Measurements from ENCODE around the gene MSANTD1.
A peak's percentile ranks its signal among the peaks of the same experiment; 100 is the strongest.

MSANTD1 gene

DNA sequence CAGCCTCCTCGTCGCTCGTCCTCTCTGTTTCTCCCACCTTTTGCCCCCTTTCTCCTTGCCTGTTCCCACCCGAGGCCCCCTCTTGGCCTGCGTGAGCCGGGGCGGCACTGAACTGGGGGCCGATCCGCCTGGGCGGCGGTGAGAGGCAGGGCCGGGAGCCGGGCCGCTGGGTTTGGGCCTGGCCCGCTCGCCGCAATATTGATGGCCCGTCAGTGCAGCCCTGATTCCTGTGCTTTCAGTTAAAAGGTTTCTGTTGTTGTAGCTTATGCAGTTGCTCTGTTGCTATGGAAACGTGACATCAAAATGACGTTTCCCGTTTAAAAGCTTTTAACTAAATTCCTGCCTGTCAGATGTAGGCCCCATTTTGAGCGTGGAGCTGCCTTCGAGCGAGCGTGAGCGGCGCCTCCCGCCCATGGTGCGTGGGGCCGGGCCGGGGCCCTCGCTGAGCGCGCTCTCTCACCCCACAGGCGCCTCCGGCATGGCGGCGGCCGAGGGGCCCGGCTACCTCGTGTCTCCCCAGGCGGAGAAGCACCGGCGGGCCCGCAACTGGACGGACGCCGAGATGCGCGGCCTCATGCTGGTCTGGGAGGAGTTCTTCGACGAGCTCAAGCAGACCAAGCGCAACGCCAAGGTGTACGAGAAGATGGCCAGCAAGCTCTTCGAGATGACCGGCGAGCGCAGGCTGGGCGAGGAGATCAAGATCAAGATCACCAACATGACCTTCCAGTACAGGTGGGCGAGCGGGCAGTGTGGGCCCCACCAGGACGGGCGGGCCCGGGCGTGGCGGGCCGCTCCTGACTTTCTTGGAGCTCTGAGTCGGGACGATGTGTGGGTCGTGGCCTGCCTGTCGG is at the start of gene MSANTD1:
Gene MSANTD1 (plus strand): TSS at position 349 of the 851 bp plus-strand sequence. CDS start 64 bp downstream, at position 413.
- no peak for DNase-seq

DNA sequence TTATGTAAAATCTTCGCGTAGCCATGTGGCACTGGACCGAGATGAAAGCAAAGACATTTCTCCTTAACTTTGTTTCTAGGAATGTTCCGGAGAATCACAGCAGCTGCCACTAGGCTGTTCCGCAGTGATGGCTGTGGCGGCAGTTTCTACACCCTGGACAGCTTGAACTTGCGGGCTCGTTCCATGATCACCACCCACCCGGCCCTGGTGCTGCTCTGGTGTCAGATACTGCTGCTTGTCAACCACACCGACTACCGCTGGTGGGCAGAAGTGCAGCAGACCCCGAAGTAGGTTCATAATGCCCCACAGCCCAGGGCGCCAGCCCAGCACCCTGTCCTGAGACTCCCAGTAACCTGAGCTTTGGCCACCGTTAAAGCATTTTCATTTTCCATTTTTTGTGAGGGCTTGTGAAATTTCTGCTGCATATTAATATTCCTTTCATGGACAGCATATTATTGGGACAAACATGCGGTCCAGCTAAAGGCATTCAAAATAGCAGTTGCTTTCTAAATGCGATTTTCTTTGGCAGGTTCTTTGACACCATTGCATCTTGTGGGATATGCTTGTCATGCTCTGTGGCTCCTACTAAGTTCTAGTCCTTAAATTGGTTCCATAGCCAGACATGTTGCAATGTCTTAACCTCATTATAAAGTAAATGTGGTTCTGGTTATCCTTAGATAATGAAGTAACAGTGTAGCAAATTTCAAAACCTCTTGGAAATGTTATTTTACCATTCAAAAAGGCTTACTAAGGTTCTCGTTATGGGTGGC is 49.1 kb upstream of the MSANTD1 start:
- DNase-seq = no peak

DNA sequence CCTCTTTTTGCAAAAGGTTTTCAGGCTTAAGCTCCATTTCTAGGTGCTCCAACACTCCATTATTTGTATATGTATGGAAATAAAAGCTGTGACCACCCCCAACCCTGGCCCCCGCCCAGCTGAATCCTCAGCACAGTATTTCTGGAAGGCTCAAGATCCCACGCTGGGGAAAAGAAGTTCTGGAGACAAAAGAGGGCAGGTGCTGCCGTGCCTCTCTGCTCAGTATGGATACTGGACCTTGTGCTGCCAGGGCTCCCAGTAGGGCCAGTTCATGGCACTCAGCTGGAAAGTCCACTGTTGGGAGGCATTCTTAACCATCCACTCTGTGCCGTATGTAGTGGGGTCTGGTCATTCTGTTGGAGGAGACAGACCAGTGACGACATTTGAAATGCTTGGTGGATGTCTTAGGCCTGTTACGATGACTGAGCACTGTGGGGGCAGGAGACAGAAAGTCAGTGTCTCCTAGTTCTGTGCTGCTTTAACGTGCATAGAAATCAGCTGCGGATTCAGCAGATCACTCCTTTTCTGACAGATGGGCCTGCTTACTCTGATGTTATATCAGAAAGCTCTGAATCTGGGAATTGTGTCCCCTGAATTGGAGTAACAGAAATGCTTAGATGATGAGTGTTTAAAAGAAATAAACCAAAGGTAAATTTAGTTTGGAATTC is 48.4 kb upstream of the MSANTD1 start:
- no peak for DNase-seq

DNA sequence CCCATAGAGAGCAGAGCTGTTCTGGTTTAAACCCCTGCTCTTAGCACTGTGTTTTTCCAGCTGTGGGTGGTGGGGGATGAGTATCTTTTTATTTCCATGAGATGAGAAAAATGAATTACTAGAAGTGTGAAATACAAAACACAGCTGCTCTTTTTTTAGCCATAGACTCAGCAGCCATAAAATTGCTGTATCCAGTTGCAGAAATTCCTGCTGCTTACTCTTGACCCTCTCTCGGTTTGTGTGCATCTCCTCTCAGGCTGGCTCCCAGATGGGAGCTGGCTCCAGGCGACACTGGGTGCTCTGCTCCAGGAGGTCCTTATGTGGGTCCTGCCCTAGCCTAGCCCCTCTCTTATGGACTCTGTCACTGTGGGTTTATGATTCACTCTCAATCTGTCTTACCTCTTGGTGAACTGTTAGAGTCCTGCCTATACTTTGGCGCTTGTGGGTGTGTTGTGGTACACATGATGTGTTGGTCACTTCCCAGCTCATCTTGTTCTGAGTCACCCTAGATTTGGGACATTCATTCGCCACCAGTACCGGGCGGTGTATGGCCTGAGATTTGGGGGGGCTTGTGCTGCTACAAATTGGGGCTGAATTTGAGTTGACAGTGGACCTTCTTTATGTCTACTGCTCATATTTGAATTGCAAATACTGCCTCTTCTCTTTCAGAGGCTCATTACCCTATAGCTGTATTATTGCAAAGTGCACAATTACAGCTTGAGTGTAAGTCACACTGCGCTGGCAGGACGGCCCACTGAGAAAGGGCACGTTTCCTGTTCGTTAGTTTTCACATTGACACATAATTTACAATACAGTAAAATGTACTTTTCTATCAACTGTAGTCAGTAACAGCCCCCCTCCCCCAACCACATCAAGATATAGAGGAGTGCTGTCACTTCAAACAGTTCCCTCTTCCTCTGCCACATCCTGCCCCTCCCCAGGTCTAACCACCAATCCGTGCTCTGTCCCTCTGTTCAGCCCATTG is 46.9 kb upstream of the MSANTD1 start:
- peak; percentile 89 for DNase-seq

DNA sequence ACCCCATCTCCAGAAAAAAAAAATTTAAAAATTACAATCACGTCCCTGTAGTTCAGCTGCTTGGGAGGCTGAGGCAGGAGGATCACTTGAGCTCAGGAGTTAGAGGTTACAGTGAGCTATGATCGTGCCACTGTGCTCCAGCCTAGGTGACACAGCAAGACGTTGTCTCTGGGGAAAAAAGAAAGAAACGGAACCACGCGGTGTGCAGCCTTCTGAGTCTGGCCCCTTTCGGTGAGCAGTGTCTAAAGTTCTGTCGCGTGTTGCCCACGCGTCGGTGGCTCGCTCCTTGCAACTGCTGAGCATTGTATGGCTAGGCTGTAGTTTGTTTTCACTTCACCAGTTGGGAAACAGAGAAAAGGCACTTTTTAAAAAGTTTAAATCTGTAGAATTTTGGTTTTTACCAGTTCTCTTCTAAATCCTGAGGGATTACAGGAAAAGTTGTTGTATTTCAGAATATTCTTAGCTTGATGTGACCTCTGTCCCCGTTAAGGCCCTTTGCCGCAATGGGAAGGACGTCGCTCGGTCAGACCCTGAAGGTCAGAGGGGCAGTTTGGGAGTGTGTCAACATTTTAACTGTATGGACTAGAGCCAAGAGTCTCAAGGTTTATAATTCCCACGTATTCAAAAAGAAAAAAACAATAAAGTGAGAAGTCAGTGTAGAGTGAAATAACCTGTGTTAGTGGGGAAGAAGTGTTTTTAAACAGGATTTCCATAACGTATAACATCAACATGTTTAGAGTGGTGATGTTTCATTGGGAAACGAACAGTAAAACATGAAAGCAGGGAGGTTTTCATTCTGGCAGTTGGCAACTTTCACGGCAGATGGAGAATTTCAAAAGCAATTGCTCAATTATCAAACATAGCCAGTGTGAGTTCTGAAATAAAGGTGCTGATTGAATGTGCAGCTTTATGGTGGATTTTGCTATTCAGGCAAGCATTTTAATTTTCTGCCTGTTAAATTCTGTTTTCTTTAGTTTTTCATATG is 45.8 kb upstream of the MSANTD1 start:
- peak; percentile 17 for DNase-seq

DNA sequence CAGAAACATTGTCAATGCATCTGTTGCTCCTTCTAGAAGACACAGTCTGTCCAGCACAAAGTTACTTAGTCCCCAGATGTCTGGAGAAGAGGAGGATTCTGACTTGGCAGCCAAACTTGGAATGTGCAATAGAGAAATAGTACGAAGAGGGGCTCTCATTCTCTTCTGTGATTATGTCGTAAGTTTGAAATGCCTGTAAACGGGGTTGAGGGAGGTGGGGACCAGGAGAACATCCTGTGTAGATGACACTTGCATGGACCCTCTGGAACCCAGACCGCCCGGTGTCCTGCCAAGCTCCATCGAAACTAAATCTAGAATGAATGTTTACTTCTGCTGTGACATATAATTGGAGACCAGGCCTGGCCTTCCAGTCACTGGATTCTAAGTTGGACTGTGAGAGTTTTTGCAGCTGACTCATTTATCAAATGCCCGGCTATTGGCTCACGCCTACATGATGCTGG is 45.0 kb upstream of the MSANTD1 start:
- no peak for DNase-seq

DNA sequence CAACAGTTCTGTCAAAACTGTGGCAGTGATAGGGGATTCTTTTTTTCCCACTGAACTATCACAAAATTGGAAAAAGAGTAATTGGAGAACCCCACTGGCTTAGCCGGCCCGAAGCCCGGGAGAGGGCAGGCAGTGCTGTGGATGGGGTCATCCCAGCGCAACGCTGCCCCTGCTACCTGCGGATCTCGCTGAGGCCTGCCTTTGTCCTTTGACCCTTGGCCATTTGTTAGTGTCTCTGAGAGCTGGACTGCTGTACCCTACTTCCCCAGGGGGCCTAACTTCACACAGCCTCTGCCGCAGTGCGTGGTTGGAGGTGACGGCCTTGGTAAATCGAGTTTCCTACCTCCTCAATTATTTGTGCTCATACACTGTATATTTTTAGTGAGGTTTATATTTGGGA is 43.0 kb upstream of the MSANTD1 start:
- no peak for DNase-seq

DNA sequence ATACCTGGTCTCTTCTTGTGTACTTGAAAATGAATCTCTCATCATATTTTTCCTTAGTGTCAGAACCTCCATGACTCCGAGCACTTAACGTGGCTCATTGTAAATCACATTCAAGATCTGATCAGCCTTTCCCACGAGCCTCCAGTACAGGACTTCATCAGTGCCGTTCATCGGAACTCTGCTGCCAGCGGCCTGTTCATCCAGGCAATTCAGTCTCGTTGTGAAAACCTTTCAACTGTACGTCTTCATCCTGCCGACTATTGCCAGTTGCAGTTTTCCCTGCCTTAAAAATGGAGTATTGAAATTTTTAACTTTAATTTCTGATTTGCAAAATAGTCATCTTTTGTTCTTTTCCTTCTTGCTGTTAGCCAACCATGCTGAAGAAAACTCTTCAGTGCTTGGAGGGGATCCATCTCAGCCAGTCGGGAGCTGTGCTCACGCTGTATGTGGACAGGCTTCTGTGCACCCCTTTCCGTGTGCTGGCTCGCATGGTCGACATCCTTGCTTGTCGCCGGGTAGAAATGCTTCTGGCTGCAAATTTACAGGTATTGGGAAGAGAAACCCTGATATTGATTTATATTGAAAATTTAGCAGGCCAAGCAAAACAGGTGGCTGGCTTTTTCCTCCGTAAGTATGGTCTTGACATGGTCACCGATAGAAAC is 42.4 kb upstream of the MSANTD1 start:
- DNase-seq = no peak

DNA sequence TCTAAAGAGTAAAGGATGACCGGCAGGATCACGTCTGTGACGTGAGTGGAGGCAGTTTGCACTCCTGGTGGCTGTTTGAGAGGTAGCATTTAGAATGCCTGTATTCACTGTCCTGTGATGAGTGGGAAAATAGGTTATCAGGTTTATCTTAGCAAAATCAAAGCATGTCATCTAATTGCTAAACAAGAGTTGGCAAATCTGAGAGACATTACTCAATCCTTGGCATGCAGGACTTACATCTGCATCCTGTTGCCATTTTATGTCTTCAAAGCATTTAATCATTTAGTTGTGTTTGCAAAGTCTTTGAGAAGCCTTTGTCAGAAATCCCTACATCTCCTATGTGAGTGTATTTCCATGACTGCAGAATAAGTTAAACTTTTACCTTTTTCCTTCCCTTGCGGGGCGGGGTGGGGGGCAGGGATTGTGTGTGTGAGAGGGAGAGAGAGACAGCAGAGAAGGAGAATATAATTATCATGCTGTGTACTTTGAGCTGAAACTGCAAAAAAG is 41.4 kb upstream of the MSANTD1 start:
- DNase-seq = peak; percentile 67

DNA sequence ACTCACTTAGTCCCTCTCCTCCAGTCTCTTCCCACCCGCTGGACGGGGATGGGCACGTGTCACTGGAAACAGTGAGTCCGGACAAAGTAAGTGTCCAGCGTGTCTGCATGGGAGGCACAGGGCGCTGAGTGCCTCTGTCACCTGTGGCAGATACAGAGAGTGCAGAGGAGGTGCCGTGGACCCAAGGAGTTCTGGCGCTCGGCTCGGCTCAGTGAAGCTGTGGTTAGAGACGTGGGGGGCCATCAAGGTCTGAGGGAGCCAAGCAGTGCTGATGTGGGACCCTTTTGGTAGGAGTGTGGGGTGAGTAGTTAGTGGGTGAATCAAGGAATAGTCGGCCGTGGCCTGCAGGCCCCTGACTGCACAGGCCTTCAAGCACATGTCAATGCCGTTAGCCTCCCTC is 40.1 kb upstream of the MSANTD1 start:
- no peak for DNase-seq

DNA sequence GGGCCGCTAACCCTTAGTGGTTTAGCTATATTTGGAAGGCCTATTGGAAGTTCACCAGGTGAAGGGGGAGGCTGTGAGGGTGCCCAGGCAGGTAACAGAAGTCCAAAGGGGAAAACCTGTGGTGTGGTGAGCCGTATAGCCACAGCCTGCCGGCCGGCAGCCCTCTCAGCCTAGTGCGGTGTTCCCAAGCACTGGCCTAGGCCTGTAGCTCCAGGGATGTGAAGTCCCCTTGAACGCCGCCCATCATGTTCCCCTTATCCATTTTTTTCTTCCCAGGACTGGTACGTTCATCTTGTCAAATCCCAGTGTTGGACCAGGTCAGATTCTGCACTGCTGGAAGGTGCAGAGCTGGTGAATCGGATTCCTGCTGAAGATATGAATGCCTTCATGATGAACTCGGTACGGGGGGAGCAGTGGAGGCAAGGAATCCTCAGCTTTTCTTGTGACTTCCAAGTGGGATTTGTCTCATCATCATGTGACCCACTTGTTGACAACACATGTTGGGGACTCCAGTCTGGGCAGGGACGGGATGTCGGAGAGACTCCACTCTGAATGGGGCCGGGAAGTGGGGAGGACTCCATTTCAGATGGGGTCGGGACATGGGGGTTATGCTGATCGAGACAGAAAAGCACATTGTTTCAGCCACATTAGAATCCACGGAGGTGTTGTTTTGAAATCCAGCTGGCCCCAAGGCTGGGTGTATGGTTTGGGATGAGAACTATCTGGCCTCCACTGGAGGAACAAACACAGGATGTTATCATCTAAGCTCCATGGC is 39.2 kb upstream of the MSANTD1 start:
- no peak for DNase-seq

DNA sequence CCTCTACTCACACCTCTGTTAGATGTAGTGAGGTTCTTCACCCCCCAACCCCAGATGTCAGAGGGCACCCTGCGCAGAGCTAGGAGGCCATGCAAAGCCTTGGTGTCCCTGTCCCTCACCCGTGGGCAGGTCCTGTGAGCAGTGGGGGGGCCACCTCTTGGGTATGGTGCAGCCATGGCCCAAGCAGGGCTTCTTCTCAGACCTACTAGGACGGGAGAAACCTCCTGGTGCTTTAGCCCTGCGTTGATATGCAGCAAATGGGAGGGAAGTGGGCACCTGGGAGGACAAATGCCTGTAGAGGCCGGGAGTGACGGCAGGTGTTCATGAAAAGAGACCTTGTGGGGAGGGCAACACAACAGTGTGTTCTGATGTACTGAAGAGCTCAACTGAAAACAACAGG is 38.5 kb upstream of the MSANTD1 start:
- DNase-seq = no peak

DNA sequence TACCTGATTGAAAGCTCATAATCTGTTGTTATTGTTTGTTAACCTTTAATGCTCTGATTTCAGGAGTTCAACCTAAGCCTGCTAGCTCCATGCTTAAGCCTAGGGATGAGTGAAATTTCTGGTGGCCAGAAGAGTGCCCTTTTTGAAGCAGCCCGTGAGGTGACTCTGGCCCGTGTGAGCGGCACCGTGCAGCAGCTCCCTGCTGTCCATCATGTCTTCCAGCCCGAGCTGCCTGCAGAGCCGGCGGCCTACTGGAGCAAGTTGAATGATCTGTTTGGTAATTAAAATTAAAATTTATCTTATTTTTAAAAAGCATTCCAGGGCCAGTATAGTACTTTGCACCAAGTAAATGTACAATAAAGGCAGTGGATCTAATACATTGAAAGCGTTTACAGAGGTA is 37.1 kb upstream of the MSANTD1 start:
- DNase-seq = no peak

DNA sequence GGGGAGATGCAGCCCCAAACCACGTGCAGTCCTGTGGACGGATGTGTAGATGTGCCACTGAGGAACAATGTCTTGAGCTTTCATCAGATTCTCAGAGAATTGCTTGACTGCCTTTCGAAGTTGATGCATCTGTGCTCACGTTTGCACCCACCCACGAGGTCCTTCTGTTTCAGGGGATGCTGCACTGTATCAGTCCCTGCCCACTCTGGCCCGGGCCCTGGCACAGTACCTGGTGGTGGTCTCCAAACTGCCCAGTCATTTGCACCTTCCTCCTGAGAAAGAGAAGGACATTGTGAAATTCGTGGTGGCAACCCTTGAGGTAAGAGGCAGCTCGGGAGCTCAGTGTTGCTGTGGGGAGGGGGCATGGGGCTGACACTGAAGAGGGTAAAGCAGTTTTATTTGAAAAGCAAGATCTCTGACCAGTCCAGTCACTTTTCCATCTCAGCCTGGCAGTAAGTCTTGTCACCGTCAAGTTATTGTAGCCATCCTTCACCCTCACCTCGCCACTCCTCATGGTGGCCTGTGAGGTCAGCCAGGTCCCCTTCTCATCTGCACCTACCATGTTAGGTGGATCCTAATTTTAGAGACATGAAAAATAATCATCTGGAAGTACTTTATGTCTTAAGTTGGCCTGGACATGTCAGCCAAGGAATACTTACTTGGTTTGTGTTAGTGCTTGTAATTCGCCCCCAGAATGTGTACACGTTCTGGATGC is 36.4 kb upstream of the MSANTD1 start:
- no peak for DNase-seq

DNA sequence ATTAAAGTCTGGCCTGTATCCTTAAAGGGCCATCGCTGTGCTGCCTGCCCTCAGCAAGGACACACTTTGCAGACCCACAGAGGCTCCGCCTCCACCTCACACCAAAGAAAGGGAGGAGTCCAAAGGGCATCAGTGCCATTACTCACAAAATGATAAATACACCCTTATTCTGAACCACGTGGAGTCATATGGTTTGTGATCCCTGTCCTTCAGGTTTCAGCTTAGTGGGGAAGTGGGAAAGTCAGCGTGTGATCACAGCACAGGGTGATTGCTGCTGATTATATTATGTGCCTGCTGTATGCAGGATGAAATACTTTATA is 35.9 kb upstream of the MSANTD1 start:
- no peak for DNase-seq

DNA sequence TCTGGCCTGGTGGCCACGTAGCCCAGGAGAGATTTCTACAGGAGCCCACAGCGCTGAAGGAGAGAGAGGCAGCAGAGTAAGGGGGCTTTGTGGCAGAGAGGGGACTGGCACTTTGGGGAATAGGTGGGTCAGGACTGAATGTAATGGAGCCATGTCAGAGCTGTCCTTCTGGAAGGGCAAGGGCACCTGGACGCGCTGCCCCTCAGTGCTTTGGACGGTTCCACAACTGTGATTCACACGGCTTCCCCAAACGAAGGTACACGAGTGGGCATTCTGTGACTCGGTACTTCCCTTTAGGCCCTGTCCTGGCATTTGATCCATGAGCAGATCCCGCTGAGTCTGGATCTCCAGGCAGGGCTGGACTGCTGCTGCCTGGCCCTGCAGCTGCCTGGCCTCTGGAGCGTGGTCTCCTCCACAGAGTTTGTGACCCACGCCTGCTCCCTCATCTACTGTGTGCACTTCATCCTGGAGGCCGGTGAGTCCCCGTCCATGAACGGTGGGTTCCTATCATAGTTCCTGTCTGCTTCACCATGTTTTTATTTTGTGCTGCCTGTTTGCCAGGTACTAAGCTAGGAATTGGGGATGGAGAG is 35.2 kb upstream of the MSANTD1 start:
- DNase-seq = no peak

DNA sequence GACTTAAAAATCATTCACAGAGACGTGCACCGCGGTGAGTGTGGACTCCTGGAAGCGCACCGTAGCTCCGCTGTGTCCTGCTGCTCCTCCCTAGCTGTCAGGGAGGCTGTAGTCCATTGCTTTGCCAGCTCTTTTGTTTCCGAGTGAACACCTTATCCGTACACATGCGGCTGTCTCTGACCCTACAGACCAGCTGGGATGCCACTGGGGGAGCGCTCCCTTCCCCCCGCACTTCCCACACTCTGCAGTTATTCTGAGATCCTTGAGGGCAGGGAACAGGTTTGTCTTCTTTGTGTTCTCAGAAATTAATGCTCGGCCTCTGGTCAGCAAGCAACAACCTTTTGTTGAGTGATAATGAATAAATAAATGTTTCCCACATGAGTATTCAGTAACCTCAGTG is 33.7 kb upstream of the MSANTD1 start:
- DNase-seq = no peak

DNA sequence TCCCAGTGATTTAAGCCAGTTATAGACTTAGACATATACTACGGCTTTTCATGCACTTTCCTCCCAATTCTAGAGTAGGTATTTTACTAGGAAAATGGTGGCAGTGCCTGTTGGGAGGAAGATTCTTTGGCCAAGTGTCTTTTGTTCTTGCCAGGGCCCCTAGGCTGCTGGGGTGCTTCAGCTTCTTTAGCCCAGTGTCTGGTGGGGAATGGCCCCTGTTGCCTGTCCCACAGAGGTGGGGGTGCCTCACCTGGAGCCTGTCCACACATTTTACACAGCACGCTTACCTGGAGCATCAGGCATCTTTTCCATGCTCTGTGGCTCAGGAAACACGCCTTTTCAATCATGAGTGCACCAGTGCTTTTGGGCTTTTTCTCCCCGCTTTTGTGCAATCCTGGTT is 33.2 kb upstream of the MSANTD1 start:
- DNase-seq = no peak

DNA sequence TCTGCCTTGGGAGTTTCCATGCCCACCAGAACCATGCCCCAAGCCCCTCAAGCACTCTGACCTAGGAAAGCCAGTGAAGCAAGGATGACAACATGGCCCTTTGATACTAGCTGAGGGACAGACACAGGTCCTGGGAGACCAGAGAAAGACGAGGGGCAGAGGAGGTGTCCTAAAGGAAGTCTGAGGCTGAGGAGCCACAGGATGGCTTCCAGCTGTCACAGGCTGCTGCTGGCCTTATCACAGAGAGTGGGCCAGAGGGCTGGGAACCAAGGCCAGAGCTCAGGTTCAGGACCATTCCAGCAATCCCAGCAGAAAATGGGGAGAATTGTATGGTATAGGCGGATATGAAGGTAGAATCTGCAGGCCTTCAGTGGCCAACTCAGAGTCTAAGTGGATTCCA is 31.7 kb upstream of the MSANTD1 start:
- no peak for DNase-seq
